ENCODE measurements around the gene NUAK1. TPM values are rescaled to one million over a fixed set of nuclear protein-coding genes. Genes with fewer than 3 reads are reported as not detected.

NUAK1 gene
- total RNA-seq, 1 donor from 2014 or later, result not detected

- Mint-ChIP-seq H3K4me1 (ENCODE audit: low read depth) (peaks cover 4% of the 10 kb centered on the region), H3K4me3 (no peak overlapping the region), H3K27me3 (ENCODE audit: insufficient read depth) (peaks cover 29% of the 10 kb centered on the region), H3K36me3 (ENCODE audit: low read depth) (no peaks in the 10 kb centered on the region), H3K9me3 (no peaks in the 10 kb centered on the region), H3K27ac (no peak overlapping the region)
- no peak for DNase-seq (ENCODE audit: low spot score)
- intact Hi-C loops (cut with micrococcal nuclease), result no loop called here
These were observed 31.9 kb downstream of the NUAK1 start for GRCh38 chr12:106106892-106107291.

- no peaks in the 10 kb centered on the region for H3K36me3 Mint-ChIP-seq (ENCODE audit: low read depth)
- H3K4me3 Mint-ChIP-seq, result no peak overlapping the region
- peaks cover 27% of the 10 kb centered on the region for H3K27me3 Mint-ChIP-seq (ENCODE audit: insufficient read depth)
- H3K9me3 Mint-ChIP-seq, result no peaks in the 10 kb centered on the region
- DNase-seq (ENCODE audit: low spot score), result no peak
- H3K27ac Mint-ChIP-seq, result no peak overlapping the region
- intact Hi-C loops (cut with micrococcal nuclease), result no loop called here
- H3K4me1 Mint-ChIP-seq (ENCODE audit: low read depth), result peaks cover 4% of the 10 kb centered on the region
These were observed 32.6 kb downstream of the NUAK1 start for GRCh38 chr12:106106061-106106566.

DNA sequence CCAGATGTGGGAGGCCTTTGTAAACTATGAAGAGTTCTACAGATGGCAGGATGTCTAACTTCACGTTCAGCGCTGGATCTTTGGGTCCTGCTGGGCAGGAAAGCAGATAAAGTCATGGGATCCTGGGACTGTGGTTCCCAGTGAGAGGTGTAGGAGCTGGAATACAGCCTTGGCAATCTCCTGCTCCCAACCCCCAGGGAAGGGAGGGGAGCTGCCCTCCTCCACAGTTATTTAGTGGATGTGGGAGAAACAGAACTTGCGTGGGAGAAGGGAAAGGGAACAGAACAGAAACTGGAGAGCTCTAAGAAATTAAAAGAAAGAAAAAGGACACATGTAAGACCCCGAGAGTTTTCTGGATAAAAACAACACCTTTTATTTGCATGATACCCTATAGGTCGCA, 37.0 kb downstream of the NUAK1 start:
- Mint-ChIP-seq H3K36me3 (ENCODE audit: low read depth) (no peaks in the 10 kb centered on the region), H3K4me1 (ENCODE audit: low read depth) (no peaks in the 10 kb centered on the region), H3K9me3 (no peaks in the 10 kb centered on the region), H3K27me3 (ENCODE audit: insufficient read depth) (peaks cover 14% of the 10 kb centered on the region), H3K27ac (no peak overlapping the region), H3K4me3 (no peak overlapping the region)
- no peak for DNase-seq (ENCODE audit: low spot score)
- intact Hi-C loops (cut with micrococcal nuclease), result no loop called here

DNA sequence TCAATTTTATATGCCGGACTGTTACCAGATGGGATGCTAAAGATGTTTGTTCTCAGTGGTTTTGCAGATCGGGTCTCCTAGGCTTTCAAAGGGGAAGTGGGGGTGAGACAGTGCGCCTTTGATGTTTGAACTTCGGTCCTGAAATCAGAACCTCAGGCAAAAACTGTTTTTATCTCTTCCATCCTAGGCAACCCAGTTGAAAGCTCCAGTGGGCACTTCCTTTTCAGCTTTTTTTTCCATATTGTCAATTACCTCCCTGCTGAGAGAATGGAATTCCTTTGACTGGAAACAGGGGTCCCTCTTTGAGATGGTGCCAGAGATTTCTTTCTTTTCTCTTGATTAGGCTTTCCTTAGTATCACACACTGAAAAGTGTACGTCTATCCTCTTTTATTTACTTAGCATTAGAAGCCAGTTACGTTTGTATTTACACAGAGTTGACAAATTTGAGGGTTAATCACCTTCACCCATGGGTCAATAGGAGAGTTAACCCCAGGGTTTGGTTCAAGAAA, 40.0 kb downstream of the NUAK1 start:
- Mint-ChIP-seq H3K27me3 (ENCODE audit: insufficient read depth) (peaks cover 9% of the 10 kb centered on the region), H3K4me3 (no peak overlapping the region), H3K9me3 (no peaks in the 10 kb centered on the region), H3K36me3 (ENCODE audit: low read depth) (no peaks in the 10 kb centered on the region), H3K4me1 (ENCODE audit: low read depth) (no peaks in the 10 kb centered on the region), H3K27ac (no peak overlapping the region)
- no peak for DNase-seq (ENCODE audit: low spot score)
- intact Hi-C loops (cut with micrococcal nuclease), result no loop called here

- intact Hi-C loops (cut with micrococcal nuclease), result no loop called here
- no peaks in the 10 kb centered on the region for H3K36me3 Mint-ChIP-seq (ENCODE audit: low read depth)
- no peaks in the 10 kb centered on the region for H3K4me1 Mint-ChIP-seq (ENCODE audit: low read depth)
- no peaks in the 10 kb centered on the region for H3K9me3 Mint-ChIP-seq
- H3K27me3 Mint-ChIP-seq (ENCODE audit: insufficient read depth), result peaks cover 9% of the 10 kb centered on the region
- no peak overlapping the region for H3K4me3 Mint-ChIP-seq
- no peak overlapping the region for H3K27ac Mint-ChIP-seq
- no peak for DNase-seq (ENCODE audit: low spot score)
These were observed 41.7 kb downstream of the NUAK1 start for GRCh38 chr12:106097011-106097410.

DNA sequence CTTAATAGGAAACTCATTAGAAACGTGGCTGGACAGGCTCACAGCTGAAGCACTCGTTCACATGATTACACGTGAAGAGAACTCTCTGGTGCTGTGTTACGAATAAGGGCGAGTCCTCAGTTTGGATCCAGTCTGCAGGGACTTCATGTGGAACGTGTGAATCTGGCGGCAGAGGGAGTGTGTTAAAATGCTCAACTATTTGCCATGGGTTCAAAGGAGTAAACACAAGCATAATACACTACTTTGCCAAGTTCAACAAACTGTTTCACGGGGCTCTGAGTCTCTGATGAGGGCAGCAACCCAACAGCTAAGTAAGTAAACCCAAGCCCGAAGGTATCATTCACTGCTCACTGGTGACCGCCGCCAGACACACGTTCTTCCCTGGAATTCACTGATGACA, 42.4 kb downstream of the NUAK1 start:
- intact Hi-C loops (cut with micrococcal nuclease), result no loop called here
- H3K4me1 Mint-ChIP-seq (ENCODE audit: low read depth), result no peaks in the 10 kb centered on the region
- no peak overlapping the region for H3K4me3 Mint-ChIP-seq
- peaks cover 5% of the 10 kb centered on the region for H3K27me3 Mint-ChIP-seq (ENCODE audit: insufficient read depth)
- no peaks in the 10 kb centered on the region for H3K9me3 Mint-ChIP-seq
- H3K27ac Mint-ChIP-seq, result no peak overlapping the region
- no peak for DNase-seq (ENCODE audit: low spot score)
- H3K36me3 Mint-ChIP-seq (ENCODE audit: low read depth), result no peaks in the 10 kb centered on the region

GRCh38 chr12:106094304-106094703, 44.5 kb downstream of the NUAK1 start:
- no peaks in the 10 kb centered on the region for H3K4me1 Mint-ChIP-seq (ENCODE audit: low read depth)
- intact Hi-C loops (cut with micrococcal nuclease), result no loop called here
- no peak overlapping the region for H3K4me3 Mint-ChIP-seq
- no peaks in the 10 kb centered on the region for H3K9me3 Mint-ChIP-seq
- no peak overlapping the region for H3K27ac Mint-ChIP-seq
- no peak for DNase-seq (ENCODE audit: low spot score)
- H3K27me3 Mint-ChIP-seq (ENCODE audit: insufficient read depth), result peaks cover 6% of the 10 kb centered on the region
- H3K36me3 Mint-ChIP-seq (ENCODE audit: low read depth), result no peaks in the 10 kb centered on the region

- Mint-ChIP-seq H3K9me3 (no peaks in the 10 kb centered on the region), H3K4me3 (no peak overlapping the region), H3K27me3 (ENCODE audit: insufficient read depth) (peaks cover 6% of the 10 kb centered on the region), H3K4me1 (ENCODE audit: low read depth) (no peaks in the 10 kb centered on the region), H3K27ac (no peak overlapping the region), H3K36me3 (ENCODE audit: low read depth) (no peaks in the 10 kb centered on the region)
- intact Hi-C loops (cut with micrococcal nuclease), result no loop called here
- DNase-seq (ENCODE audit: low spot score), result no peak
These were observed 45.5 kb downstream of the NUAK1 start for GRCh38 chr12:106093246-106093645.

- Mint-ChIP-seq H3K27me3 (ENCODE audit: insufficient read depth) (peaks cover 6% of the 10 kb centered on the region), H3K4me1 (ENCODE audit: low read depth) (no peaks in the 10 kb centered on the region), H3K36me3 (ENCODE audit: low read depth) (no peaks in the 10 kb centered on the region), H3K4me3 (no peak overlapping the region), H3K9me3 (no peaks in the 10 kb centered on the region), H3K27ac (no peak overlapping the region)
- DNase-seq (ENCODE audit: low spot score), result no peak
- intact Hi-C loops (cut with micrococcal nuclease), result no loop called here
These were observed 47.3 kb downstream of the NUAK1 start for GRCh38 chr12:106091446-106091820.

- no peaks in the 10 kb centered on the region for H3K9me3 Mint-ChIP-seq
- H3K4me3 Mint-ChIP-seq, result no peak overlapping the region
- H3K27ac Mint-ChIP-seq, result no peak overlapping the region
- H3K27me3 Mint-ChIP-seq (ENCODE audit: insufficient read depth), result peaks cover 6% of the 10 kb centered on the region
- H3K4me1 Mint-ChIP-seq (ENCODE audit: low read depth), result no peaks in the 10 kb centered on the region
- DNase-seq (ENCODE audit: low spot score), result no peak
- H3K36me3 Mint-ChIP-seq (ENCODE audit: low read depth), result no peaks in the 10 kb centered on the region
- intact Hi-C loops (cut with micrococcal nuclease), result no loop called here
These were observed 47.9 kb downstream of the NUAK1 start for GRCh38 chr12:106090591-106091445.

DNA sequence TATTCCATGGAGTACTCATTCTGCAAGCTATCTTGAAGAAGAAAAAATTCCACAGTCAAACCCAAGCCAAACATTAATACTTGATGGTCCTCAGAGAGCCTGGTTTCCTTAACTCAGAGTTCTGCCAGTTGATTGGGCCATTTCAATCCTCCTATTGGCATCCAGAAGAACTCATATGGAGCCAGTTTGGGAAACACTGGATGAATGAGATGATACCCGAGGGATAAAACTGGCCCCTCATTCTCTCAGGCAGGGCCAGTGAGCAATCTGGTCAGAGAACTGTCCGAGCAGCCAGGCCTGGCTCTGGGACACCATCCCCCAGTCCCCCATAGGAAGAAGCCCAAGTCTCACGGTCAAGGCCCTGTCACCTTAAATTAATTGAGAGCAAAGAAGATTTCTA, 48.8 kb downstream of the NUAK1 start:
- peaks cover 6% of the 10 kb centered on the region for H3K27me3 Mint-ChIP-seq (ENCODE audit: insufficient read depth)
- DNase-seq (ENCODE audit: low spot score), result no peak
- no peak overlapping the region for H3K4me3 Mint-ChIP-seq
- no peaks in the 10 kb centered on the region for H3K4me1 Mint-ChIP-seq (ENCODE audit: low read depth)
- no peaks in the 10 kb centered on the region for H3K36me3 Mint-ChIP-seq (ENCODE audit: low read depth)
- no peak overlapping the region for H3K27ac Mint-ChIP-seq
- no peaks in the 10 kb centered on the region for H3K9me3 Mint-ChIP-seq
- intact Hi-C loops (cut with micrococcal nuclease), result no loop called here

GRCh38 chr12:106088811-106089485, 49.8 kb downstream of the NUAK1 start:
- H3K4me1 Mint-ChIP-seq (ENCODE audit: low read depth), result no peaks in the 10 kb centered on the region
- H3K4me3 Mint-ChIP-seq, result no peak overlapping the region
- no peaks in the 10 kb centered on the region for H3K36me3 Mint-ChIP-seq (ENCODE audit: low read depth)
- no peaks in the 10 kb centered on the region for H3K9me3 Mint-ChIP-seq
- peaks cover 10% of the 10 kb centered on the region for H3K27me3 Mint-ChIP-seq (ENCODE audit: insufficient read depth)
- DNase-seq (ENCODE audit: low spot score), result no peak
- intact Hi-C loops (cut with micrococcal nuclease), result no loop called here
- H3K27ac Mint-ChIP-seq, result no peak overlapping the region

DNA sequence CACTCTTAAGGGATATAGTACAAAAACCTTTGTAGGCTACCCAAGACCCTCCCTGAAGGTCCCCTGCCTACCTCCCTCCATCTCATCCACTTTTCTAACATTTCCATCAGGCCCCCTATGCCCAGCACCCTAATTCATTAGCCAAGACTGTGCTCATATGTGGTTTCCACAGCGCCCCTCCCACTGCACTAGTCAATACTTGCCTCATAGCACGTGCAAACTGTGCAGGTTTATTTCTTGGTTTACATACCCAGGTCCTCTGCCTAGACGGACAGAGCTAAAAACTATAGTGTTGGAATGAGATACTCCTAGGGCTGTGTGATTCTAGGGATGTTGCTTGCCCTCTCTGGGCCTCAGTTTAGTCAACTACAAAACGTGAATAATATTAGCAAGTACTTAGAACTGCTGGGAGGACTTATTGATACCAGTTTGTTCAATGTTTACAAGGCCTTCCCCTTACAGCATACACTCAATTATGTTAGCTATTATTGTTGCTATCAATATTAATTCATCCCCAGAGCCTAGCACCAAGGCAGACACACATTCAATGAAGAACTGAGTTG, 50.4 kb downstream of the NUAK1 start:
- H3K36me3 Mint-ChIP-seq (ENCODE audit: low read depth), result no peaks in the 10 kb centered on the region
- intact Hi-C loops (cut with micrococcal nuclease), result no loop called here
- H3K4me1 Mint-ChIP-seq (ENCODE audit: low read depth), result no peaks in the 10 kb centered on the region
- no peak overlapping the region for H3K27ac Mint-ChIP-seq
- H3K9me3 Mint-ChIP-seq, result no peaks in the 10 kb centered on the region
- peaks cover 11% of the 10 kb centered on the region for H3K27me3 Mint-ChIP-seq (ENCODE audit: insufficient read depth)
- H3K4me3 Mint-ChIP-seq, result no peak overlapping the region
- DNase-seq (ENCODE audit: low spot score), result no peak

All from activated T-helper 1 cell treated with anti-CD3 and anti-CD28 coated beads, Interleukin-12 subunit alpha, Interleukin-12 subunit beta, Interleukin-2, Interleukin-4 antibody, amounts not matched to agents 30 ng/mL and 10 ng/mL and 1 ng/mL, durations not matched to agents 14 hours and 24 hours and 36 hours (primary cell).